HG03108 (cell line): ENCODE results near the gene NEK1.

Experiments
- ATAC-seq: cut with Tn5 transposase; IDR thresholded peaks from one replicate; pipeline ENCODE4 v1.9.1; 2021; ENCODE audit warnings: moderate library complexity; ENCODE audit not compliant: unreplicated experiment

Gene NEK1

GRCh38 chr4:169372791-169373190 lies 239.6 kb downstream of the NEK1 start:
- no peak for ATAC-seq

- no peak for ATAC-seq
These were observed 242.7 kb downstream of the NEK1 start for GRCh38 chr4:169369634-169370033.

- ATAC-seq = no peak
These were observed 244.6 kb downstream of the NEK1 start for GRCh38 chr4:169367826-169368225.

GRCh38 chr4:169366821-169367220 lies 245.6 kb downstream of the NEK1 start:
- no peak for ATAC-seq

GRCh38 chr4:169362607-169363006 lies 249.8 kb downstream of the NEK1 start:
- no peak for ATAC-seq

GRCh38 chr4:169361756-169362155 lies 250.6 kb downstream of the NEK1 start:
- ATAC-seq = no peak

- no peak for ATAC-seq
These were observed 252.4 kb downstream of the NEK1 start for GRCh38 chr4:169359961-169360360.

GRCh38 chr4:169352360-169352759 lies 260.0 kb downstream of the NEK1 start:
- no peak for ATAC-seq

- ATAC-seq = no peak
These were observed 260.5 kb downstream of the NEK1 start for GRCh38 chr4:169351872-169352271.

GRCh38 chr4:169348541-169348940 lies 263.8 kb downstream of the NEK1 start:
- no peak for ATAC-seq

GRCh38 chr4:169346840-169347239 lies 265.5 kb downstream of the NEK1 start:
- ATAC-seq = no peak

- ATAC-seq = no peak
These were observed 267.1 kb downstream of the NEK1 start for GRCh38 chr4:169345316-169345721.
